CD4-positive, CD25-positive, alpha-beta regulatory T cell (primary cell): ENCODE measurements around the gene ARHGEF6. TPM values are rescaled to one million over a fixed set of nuclear protein-coding genes. Genes with fewer than 3 reads are reported as not detected.

Experiments
- ATAC-seq, 2 donors: fragments of 150-1000 bp; cut with Tn5 transposase; one replicate each; pipeline ENCODE4 v1.10.0; 2021; ENCODE audit warnings: low read depth in 2 of 2, moderate number of reproducible peaks in 2 of 2, moderate library complexity in 1 of 2
- DNase-seq, 3 donors: peaks; one replicate each; pipeline versions ENCODE4 v3.0.0 to v3.0.0-alpha.2; 2012 to 2022; ENCODE audit warnings: mixed read lengths in 1 of 3
- H3K27ac ChIP-seq: one replicate; pipeline ENCODE4 v1.7.0; 2013; ENCODE audit warnings: mild to moderate bottlenecking, low read length; ENCODE audit not compliant: insufficient read depth, poor library complexity, severe bottlenecking
- H3K27me3 ChIP-seq: one replicate; pipeline ENCODE4 v1.7.0; 2013; ENCODE audit warnings: low read length; ENCODE audit not compliant: control insufficient read depth, insufficient read depth
- H3K36me3 ChIP-seq: one replicate; pipeline ENCODE4 v1.7.0; 2013; ENCODE audit warnings: mild to moderate bottlenecking, low read length, moderate library complexity; ENCODE audit not compliant: control insufficient read depth, insufficient read depth
- H3K4me1 ChIP-seq: 2 replicates; pipeline ENCODE4 v1.7.0; 2013; ENCODE audit warnings: mild to moderate bottlenecking, low read length; ENCODE audit not compliant: insufficient read depth, control insufficient read depth, poor library complexity, severe bottlenecking
- H3K4me3 ChIP-seq: one replicate; pipeline ENCODE4 v1.7.0; 2013; ENCODE audit warnings: low read depth, mild to moderate bottlenecking, low read length, moderate library complexity
- H3K9me3 ChIP-seq, 2 experiments: 1 replicate in 1 of 2; 2 replicates in 1 of 2; pipeline ENCODE4 v1.7.0; 2013; ENCODE audit warnings: low read length in 2 of 2, mild to moderate bottlenecking in 1 of 2, moderate library complexity in 1 of 2; ENCODE audit not compliant: control insufficient read depth in 2 of 2
- H3K27ac Mint-ChIP-seq, 3 donors: one replicate each; pipeline ENCODE4 v1.8.0; 2020 to 2022; ENCODE audit warnings: mild to moderate bottlenecking in 3 of 3, mixed read lengths in 3 of 3, moderate library complexity in 2 of 3
- H3K27me3 Mint-ChIP-seq: one replicate; pipeline ENCODE4 v1.8.0; 2022; ENCODE audit warnings: mild to moderate bottlenecking, mixed read lengths
- H3K36me3 Mint-ChIP-seq: one replicate; pipeline ENCODE4 v1.8.0; 2020; ENCODE audit warnings: mixed read lengths
- H3K4me1 Mint-ChIP-seq, 4 donors: one replicate each; pipeline ENCODE4 v1.8.0; 2020 to 2022; ENCODE audit warnings: mixed read lengths in 4 of 4, mild to moderate bottlenecking in 1 of 4
- H3K4me3 Mint-ChIP-seq, 4 donors: one replicate each; pipeline ENCODE4 v1.8.0; 2020 to 2022; ENCODE audit warnings: mild to moderate bottlenecking in 4 of 4, mixed read lengths in 4 of 4, moderate library complexity in 3 of 4
- H3K9me3 Mint-ChIP-seq, 7 donors: one replicate each; pipeline ENCODE4 v1.8.0; 2020 to 2022; ENCODE audit warnings: mixed read lengths in 7 of 7, mild to moderate bottlenecking in 3 of 7, moderate library complexity in 2 of 7
- polyA plus RNA-seq, 4 donors: library from polyadenylated mRNA; unstranded; fragments of 300-500 nt; fragmentation: Illumina TruSeq; gene quantifications; one replicate each; pipeline ENCODE4 v1.2.3, GENCODE V29; 2021
- total RNA-seq: library from RNA; stranded (reverse); gene quantifications from one replicate; pipeline ENCODE4 v1.2.3, GENCODE V29; 2022

Gene ARHGEF6
- total and polyA plus RNA-seq, 5 donors from 2014 or later = 83.0 to 111 (median 87.8) TPM

DNA sequence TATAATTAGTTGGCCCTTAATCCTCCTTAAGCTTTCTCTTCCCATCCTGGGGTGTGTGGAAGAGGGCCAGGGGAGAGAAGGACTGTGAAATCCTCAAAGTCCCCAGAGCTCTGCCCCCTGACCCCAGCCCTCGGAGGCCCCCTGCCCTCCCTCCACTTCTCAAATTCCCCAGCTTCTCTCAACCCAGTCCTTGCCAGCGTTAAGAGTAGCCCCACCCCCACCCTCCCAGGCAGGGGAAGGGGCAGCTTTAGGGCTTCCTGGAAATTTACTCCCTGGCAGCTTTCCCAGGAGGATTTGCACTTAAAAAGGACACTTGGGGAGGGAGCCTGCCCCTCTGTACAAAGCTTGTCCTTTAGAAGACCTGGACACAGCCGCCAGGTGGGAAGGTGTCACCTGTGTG is 144.6 kb downstream of the ARHGEF6 start:
- no peak for ATAC-seq
- Histone ChIP-seq H3K27me3 (no peaks in the 10 kb centered on the region), H3K27ac (no peak overlapping the region), H3K36me3 (no peaks in the 10 kb centered on the region), H3K4me3 (no peak overlapping the region), H3K9me3 (no peaks in the 10 kb centered on the region), H3K4me1 (peaks cover 25% of the 10 kb centered on the region)
- peaks cover 8 to 58% (median 20%) of the 10 kb centered on the region in 4 donors for H3K4me1 Mint-ChIP-seq
- peak overlapping the region; percentile 66 to 98 (median 80) for H3K27ac Mint-ChIP-seq
- peaks cover 5% of the 10 kb centered on the region for H3K36me3 Mint-ChIP-seq
- H3K4me3 Mint-ChIP-seq = peak overlapping the region in 2 of 4 donors; percentile 20 to 51
- no peaks in the 10 kb centered on the region for H3K27me3 Mint-ChIP-seq
- H3K9me3 Mint-ChIP-seq = peaks cover 0 to 3% (median 0%) of the 10 kb centered on the region in 7 donors
- DNase-seq = no peak

DNA sequence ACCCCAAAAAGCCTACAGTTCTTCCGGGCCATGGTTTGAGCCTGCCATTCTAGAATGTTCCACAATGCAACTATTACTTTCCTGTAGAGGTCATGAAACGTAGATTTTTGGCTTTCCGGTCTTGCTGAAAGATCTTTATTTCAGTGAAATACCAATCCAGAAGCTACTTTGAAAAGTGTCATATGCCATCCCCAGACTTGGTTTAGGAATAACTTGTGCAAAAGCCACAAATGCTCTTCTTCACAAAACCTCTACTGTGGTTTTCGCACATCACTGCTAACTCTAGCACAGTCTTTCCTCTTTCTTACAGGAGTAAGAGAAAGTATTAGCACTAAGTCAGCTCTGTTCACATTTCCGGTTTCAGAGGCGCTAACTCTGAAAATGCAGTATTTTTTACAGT is 145.5 kb downstream of the ARHGEF6 start:
- H3K4me1 Mint-ChIP-seq = peaks cover 8 to 61% (median 22%) of the 10 kb centered on the region in 4 donors
- peaks cover 34% of the 10 kb centered on the region for H3K4me1 ChIP-seq

DNA sequence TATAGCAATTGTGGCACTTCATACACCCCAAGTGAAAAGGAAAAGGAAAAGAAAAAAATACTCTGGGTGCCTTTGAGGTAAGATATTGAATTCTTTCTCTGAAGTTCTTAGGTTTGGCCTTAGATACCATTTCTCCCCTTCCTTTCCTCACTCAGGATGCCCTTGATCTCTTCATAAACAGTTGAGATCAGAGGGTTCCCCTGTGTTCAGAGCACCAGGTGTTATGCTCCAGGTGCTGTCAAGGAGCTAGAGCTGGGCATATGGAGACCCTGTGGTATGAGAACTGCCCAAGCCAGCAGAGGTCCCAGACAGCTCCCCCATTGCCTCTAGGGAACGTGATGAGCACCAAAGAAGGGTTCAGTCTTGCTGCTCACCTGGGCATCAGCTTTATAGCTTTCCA is 149.9 kb downstream of the ARHGEF6 start:
- no peaks in the 10 kb centered on the region for H3K36me3 ChIP-seq
- no peaks in the 10 kb centered on the region for H3K36me3 Mint-ChIP-seq
- no peak overlapping the region for H3K4me3 ChIP-seq
- no peaks in the 10 kb centered on the region for H3K9me3 ChIP-seq
- peaks cover 64% of the 10 kb centered on the region for H3K4me1 ChIP-seq
- DNase-seq (no peak), ATAC-seq (no peak)
- H3K4me3 Mint-ChIP-seq = peak overlapping the region in 2 of 4 donors; percentile 22 to 62
- H3K27me3 ChIP-seq = no peaks in the 10 kb centered on the region
- peaks cover 17 to 82% (median 43%) of the 10 kb centered on the region in 4 donors for H3K4me1 Mint-ChIP-seq
- peak overlapping the region; percentile 71 to 83 (median 80) for H3K27ac Mint-ChIP-seq
- no peak overlapping the region for H3K27ac ChIP-seq
- H3K27me3 Mint-ChIP-seq = no peaks in the 10 kb centered on the region
- no peaks in the 10 kb centered on the region for H3K9me3 Mint-ChIP-seq

More for the DNA sequence above, 145.5 kb downstream of the ARHGEF6 start:
- H3K27me3 ChIP-seq = no peaks in the 10 kb centered on the region
- H3K27ac ChIP-seq = peak overlapping the region; percentile 65
- no peaks in the 10 kb centered on the region for H3K9me3 ChIP-seq
- peaks cover 0 to 3% (median 0%) of the 10 kb centered on the region in 7 donors for H3K9me3 Mint-ChIP-seq
- peak; percentile 78 to 80 for ATAC-seq
- H3K27me3 Mint-ChIP-seq = no peaks in the 10 kb centered on the region
- H3K36me3 ChIP-seq = no peaks in the 10 kb centered on the region
- DNase-seq = peak in 2 of 3 donors; percentile 20 to 69
- peaks cover 5% of the 10 kb centered on the region for H3K36me3 Mint-ChIP-seq
- peak overlapping the region; percentile 66 to 98 (median 80) for H3K27ac Mint-ChIP-seq
- H3K4me3 ChIP-seq = peak overlapping the region; percentile 54
- peak overlapping the region; percentile 20 to 66 (median 48) for H3K4me3 Mint-ChIP-seq

DNA sequence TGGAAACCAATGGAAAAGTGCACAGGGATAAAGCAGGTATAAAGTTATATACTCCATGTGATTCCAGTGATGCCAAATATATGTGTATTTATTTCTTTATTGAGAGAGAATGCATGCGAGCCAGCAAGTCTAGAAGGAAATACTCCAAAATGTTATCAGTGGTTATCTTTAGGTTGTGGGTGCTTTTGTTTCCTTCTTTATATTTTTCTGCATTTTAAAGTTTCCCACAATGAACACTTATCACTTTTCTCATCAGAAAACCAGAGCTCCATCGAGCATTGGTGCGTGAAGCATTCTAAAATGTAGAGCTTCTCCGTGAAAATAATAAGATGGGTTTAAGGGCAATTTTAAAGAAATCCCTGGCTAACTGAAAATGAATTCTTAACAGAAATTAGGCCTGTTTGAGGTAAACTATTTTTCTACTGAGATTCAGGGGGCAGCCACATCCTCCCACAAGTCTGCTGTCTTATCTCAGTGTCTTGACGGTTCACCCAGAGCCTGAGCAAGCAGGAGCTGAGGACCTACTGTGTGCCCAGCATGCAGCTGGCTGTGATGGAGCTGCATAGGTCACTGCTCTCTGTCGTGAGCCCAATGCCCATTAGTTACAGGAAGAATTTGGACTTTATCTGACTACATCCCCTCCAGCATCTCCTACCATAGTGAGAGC is 151.5 kb downstream of the ARHGEF6 start:
- H3K9me3 ChIP-seq = no peaks in the 10 kb centered on the region
- Mint-ChIP-seq H3K4me1 (peaks cover 9 to 78% (median 36%) of the 10 kb centered on the region in 4 donors), H3K36me3 (no peaks in the 10 kb centered on the region), H3K27ac (peak overlapping the region; percentile 83 to 92 (median 92)), H3K27me3 (no peaks in the 10 kb centered on the region), H3K4me3 (peak overlapping the region; percentile 28 to 74 (median 46)), H3K9me3 (peaks cover 0 to 2% (median 0%) of the 10 kb centered on the region in 7 donors)
- peak overlapping the region; percentile 40 for H3K4me3 ChIP-seq
- ATAC-seq (peak in 1 of 2 donors; percentile 28), DNase-seq (peak in 2 of 3 donors; percentile 22 to 47)
- no peak overlapping the region for H3K27ac ChIP-seq
- peaks cover 52% of the 10 kb centered on the region for H3K4me1 ChIP-seq
- H3K36me3 ChIP-seq = no peaks in the 10 kb centered on the region
- H3K27me3 ChIP-seq = no peaks in the 10 kb centered on the region

DNA sequence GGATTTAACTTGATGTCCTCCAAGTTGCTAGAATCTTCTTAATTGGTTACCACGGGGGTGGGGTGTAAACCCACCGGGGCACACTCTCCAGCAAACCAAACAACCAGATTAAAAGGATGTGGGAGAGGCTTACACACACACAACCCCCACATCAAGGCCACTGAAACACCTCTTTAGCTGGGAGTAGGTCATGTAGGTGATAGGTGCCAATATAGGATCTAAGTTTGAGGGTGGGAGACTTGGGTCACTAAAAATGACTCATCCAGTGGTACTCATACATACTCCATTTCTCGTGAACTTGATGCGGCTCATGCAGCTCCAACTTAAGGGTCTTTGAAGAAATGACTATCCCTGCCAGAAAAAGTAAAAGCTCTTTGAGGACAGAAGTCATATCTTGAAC is 153.3 kb downstream of the ARHGEF6 start:
- DNase-seq (peak in 1 of 3 donors; percentile 30), ATAC-seq (no peak)
- H3K4me3 Mint-ChIP-seq = peak overlapping the region in 2 of 4 donors; percentile 8 to 73
- Histone ChIP-seq H3K4me1 (peaks cover 52% of the 10 kb centered on the region), H3K27me3 (no peaks in the 10 kb centered on the region), H3K4me3 (peak overlapping the region; percentile 40), H3K36me3 (no peaks in the 10 kb centered on the region), H3K27ac (peak overlapping the region; percentile 5), H3K9me3 (no peaks in the 10 kb centered on the region)
- peaks cover 9 to 72% (median 37%) of the 10 kb centered on the region in 4 donors for H3K4me1 Mint-ChIP-seq
- H3K9me3 Mint-ChIP-seq = peaks cover 0 to 2% (median 0%) of the 10 kb centered on the region in 7 donors
- no peaks in the 10 kb centered on the region for H3K27me3 Mint-ChIP-seq
- peak overlapping the region; percentile 51 to 78 (median 52) for H3K27ac Mint-ChIP-seq
- H3K36me3 Mint-ChIP-seq = no peaks in the 10 kb centered on the region

DNA sequence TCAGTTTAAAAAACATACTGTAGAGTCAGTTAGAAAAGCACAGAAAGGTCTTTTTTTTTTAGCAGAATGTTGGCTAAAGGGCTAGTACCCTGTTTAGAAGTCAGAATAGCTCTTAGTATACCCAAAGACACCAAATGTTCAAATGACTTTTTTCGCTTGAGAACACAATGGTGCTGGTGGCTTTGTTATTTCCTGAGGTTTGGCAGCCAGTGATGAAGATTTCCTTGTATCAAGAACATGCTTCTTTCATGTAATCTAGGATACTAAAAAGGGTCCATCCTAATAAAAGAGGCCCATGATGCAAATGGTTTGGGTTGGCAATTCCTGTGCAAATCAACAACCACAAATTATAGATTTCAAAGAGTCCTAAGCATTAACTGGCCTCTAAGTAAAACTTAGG is 153.8 kb downstream of the ARHGEF6 start:
- ATAC-seq (no peak), DNase-seq (peak in 1 of 3 donors; percentile 24)
- peak overlapping the region in 2 of 4 donors; percentile 8 to 41 for H3K4me3 Mint-ChIP-seq
- H3K9me3 Mint-ChIP-seq = peaks cover 0 to 2% (median 0%) of the 10 kb centered on the region in 7 donors
- Histone ChIP-seq H3K27ac (peak overlapping the region; percentile 45), H3K9me3 (no peaks in the 10 kb centered on the region), H3K36me3 (no peaks in the 10 kb centered on the region), H3K27me3 (no peaks in the 10 kb centered on the region), H3K4me1 (peaks cover 52% of the 10 kb centered on the region), H3K4me3 (peak overlapping the region; percentile 40)
- H3K4me1 Mint-ChIP-seq = peaks cover 9 to 71% (median 37%) of the 10 kb centered on the region in 4 donors
- no peaks in the 10 kb centered on the region for H3K36me3 Mint-ChIP-seq
- no peaks in the 10 kb centered on the region for H3K27me3 Mint-ChIP-seq
- H3K27ac Mint-ChIP-seq = peak overlapping the region in 2 of 3 donors; percentile 51 to 78

DNA sequence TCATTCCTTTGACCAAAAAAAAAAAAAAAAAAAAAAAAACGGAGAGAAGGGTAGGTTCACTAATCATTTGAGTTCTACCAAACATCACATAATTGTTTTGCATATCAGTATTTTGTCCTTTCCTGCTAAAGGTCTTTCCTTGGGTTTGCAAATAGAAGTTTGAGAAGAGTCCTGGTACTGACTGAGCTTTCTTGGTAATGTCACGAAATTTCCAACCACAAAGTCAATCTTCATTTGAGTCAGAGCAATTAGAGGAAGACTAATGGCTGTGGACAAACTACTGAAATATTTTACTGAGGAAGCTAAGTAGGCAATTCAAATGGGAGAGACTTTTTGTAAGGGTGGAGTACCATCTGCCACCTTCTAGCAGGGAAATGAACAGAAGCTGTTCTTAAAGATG is 154.5 kb downstream of the ARHGEF6 start:
- Histone ChIP-seq H3K9me3 (no peaks in the 10 kb centered on the region), H3K4me3 (peak overlapping the region; percentile 6), H3K27ac (peak overlapping the region; percentile 45), H3K4me1 (peaks cover 51% of the 10 kb centered on the region), H3K27me3 (no peaks in the 10 kb centered on the region), H3K36me3 (no peaks in the 10 kb centered on the region)
- Mint-ChIP-seq H3K27me3 (no peaks in the 10 kb centered on the region), H3K36me3 (no peaks in the 10 kb centered on the region), H3K4me1 (peaks cover 9 to 72% (median 36%) of the 10 kb centered on the region in 4 donors), H3K9me3 (peaks cover 0 to 2% (median 0%) of the 10 kb centered on the region in 7 donors), H3K4me3 (peak overlapping the region in 1 of 4 donors; percentile 32), H3K27ac (no peak overlapping the region)
- peak in 1 of 3 donors; percentile 60 for DNase-seq
- ATAC-seq = no peak
